HUES6 (cell line): ENCODE measurements around the gene YPEL4.

Source experiments
- H3K27ac ChIP-seq: 2 replicates; pipeline ENCODE4 v1.7.0; 2013; ENCODE audit warnings: low read depth, mild to moderate bottlenecking, low read length, inconsistent platforms
- H3K27me3 ChIP-seq: 2 replicates; pipeline ENCODE4 v1.6.1; 2013; ENCODE audit warnings: low read length; ENCODE audit not compliant: control insufficient read depth, insufficient read depth
- H3K36me3 ChIP-seq: 2 replicates; pipeline ENCODE4 v1.6.1; 2013; ENCODE audit warnings: low read length; ENCODE audit not compliant: control insufficient read depth, insufficient read depth
- H3K4me1 ChIP-seq: 2 replicates; pipeline ENCODE4 v1.6.1; 2013; ENCODE audit warnings: low read length; ENCODE audit not compliant: control insufficient read depth, insufficient read depth
- H3K4me3 ChIP-seq: 2 replicates; pipeline ENCODE4 v1.5.1; 2013; ENCODE audit warnings: low read depth, low read length
- H3K9ac ChIP-seq: one replicate; pipeline ENCODE4 v1.6.1; 2013; ENCODE audit warnings: mild to moderate bottlenecking, low read length
- H3K9me3 ChIP-seq: 2 replicates; pipeline ENCODE4 v1.6.1; 2013; ENCODE audit warnings: low read depth, low read length; ENCODE audit not compliant: control insufficient read depth, insufficient read depth

Gene YPEL4

GRCh38 chr11:57632116-57632515, 17.6 kb downstream of the YPEL4 start:
- H3K4me3 ChIP-seq: no peak overlapping the region
- H3K9me3 ChIP-seq: no peaks in the 10 kb centered on the region
- H3K27ac ChIP-seq: no peak overlapping the region
- peaks cover 4% of the 10 kb centered on the region; the same call in 1 of the 2 replicates for H3K27me3 ChIP-seq
- H3K4me1 ChIP-seq: peaks cover 8% of the 10 kb centered on the region
- H3K9ac ChIP-seq: no peak overlapping the region
- H3K36me3 ChIP-seq: no peaks in the 10 kb centered on the region

GRCh38 chr11:57630171-57630570, 19.5 kb downstream of the YPEL4 start:
- Histone ChIP-seq H3K4me3 (no peak overlapping the region), H3K27ac (no peak overlapping the region), H3K36me3 (no peaks in the 10 kb centered on the region), H3K9ac (no peak overlapping the region), H3K9me3 (no peaks in the 10 kb centered on the region), H3K4me1 (no peaks in the 10 kb centered on the region), H3K27me3 (peaks cover 4% of the 10 kb centered on the region; the same call in 1 of the 2 replicates)

GRCh38 chr11:57626895-57627294, 22.8 kb downstream of the YPEL4 start:
- H3K27ac ChIP-seq: no peak overlapping the region
- no peaks in the 10 kb centered on the region for H3K9me3 ChIP-seq
- H3K4me1 ChIP-seq: no peaks in the 10 kb centered on the region
- H3K4me3 ChIP-seq: no peak overlapping the region
- H3K27me3 ChIP-seq: no peaks in the 10 kb centered on the region
- H3K36me3 ChIP-seq: no peaks in the 10 kb centered on the region
- H3K9ac ChIP-seq: no peak overlapping the region

- H3K27ac ChIP-seq: no peak overlapping the region
- H3K9ac ChIP-seq: no peak overlapping the region
- H3K36me3 ChIP-seq: no peaks in the 10 kb centered on the region
- H3K27me3 ChIP-seq: no peaks in the 10 kb centered on the region
- no peak overlapping the region for H3K4me3 ChIP-seq
- H3K9me3 ChIP-seq: peaks cover 1% of the 10 kb centered on the region
- H3K4me1 ChIP-seq: no peaks in the 10 kb centered on the region
Observed at GRCh38 chr11:57624864-57625263, 24.8 kb downstream of the YPEL4 start.

GRCh38 chr11:57622263-57622662, 27.4 kb downstream of the YPEL4 start:
- Histone ChIP-seq H3K36me3 (no peaks in the 10 kb centered on the region), H3K9ac (no peak overlapping the region), H3K4me3 (no peak overlapping the region), H3K4me1 (no peaks in the 10 kb centered on the region), H3K27ac (no peak overlapping the region), H3K9me3 (peaks cover 9% of the 10 kb centered on the region), H3K27me3 (no peaks in the 10 kb centered on the region)

- no peaks in the 10 kb centered on the region for H3K27me3 ChIP-seq
- H3K4me1 ChIP-seq: no peaks in the 10 kb centered on the region
- H3K9ac ChIP-seq: no peak overlapping the region
- no peak overlapping the region for H3K27ac ChIP-seq
- H3K4me3 ChIP-seq: no peak overlapping the region
- peaks cover 9% of the 10 kb centered on the region for H3K9me3 ChIP-seq
- no peaks in the 10 kb centered on the region for H3K36me3 ChIP-seq
Observed at GRCh38 chr11:57620467-57620866, 29.2 kb downstream of the YPEL4 start.

- Histone ChIP-seq H3K4me3 (no peak overlapping the region), H3K27ac (no peak overlapping the region)
Observed at GRCh38 chr11:57619331-57619730, 30.4 kb downstream of the YPEL4 start.

GRCh38 chr11:57618438-57618837, 31.3 kb downstream of the YPEL4 start:
- Histone ChIP-seq H3K36me3 (peaks cover 2% of the 10 kb centered on the region; the same call in 1 of the 2 replicates), H3K9me3 (peaks cover 9% of the 10 kb centered on the region), H3K27me3 (no peaks in the 10 kb centered on the region), H3K4me3 (no peak overlapping the region), H3K27ac (no peak overlapping the region), H3K4me1 (peaks cover 11% of the 10 kb centered on the region; the same call in 1 of the 2 replicates), H3K9ac (no peak overlapping the region)

More at GRCh38 chr11:57619331-57619730, 30.4 kb downstream of the YPEL4 start:
- Histone ChIP-seq H3K9ac (no peak overlapping the region), H3K9me3 (peaks cover 9% of the 10 kb centered on the region), H3K36me3 (peaks cover 2% of the 10 kb centered on the region; the same call in 1 of the 2 replicates), H3K27me3 (no peaks in the 10 kb centered on the region), H3K4me1 (peaks cover 3% of the 10 kb centered on the region; the same call in 1 of the 2 replicates)

- Histone ChIP-seq H3K36me3 (peaks cover 12% of the 10 kb centered on the region), H3K27ac (no peak overlapping the region), H3K9me3 (peaks cover 9% of the 10 kb centered on the region), H3K9ac (no peak overlapping the region), H3K4me1 (peaks cover 11% of the 10 kb centered on the region; the same call in 1 of the 2 replicates), H3K27me3 (no peaks in the 10 kb centered on the region), H3K4me3 (no peak overlapping the region)
Observed at GRCh38 chr11:57616595-57616994, 33.1 kb downstream of the YPEL4 start.

GRCh38 chr11:57615308-57615707, 34.4 kb downstream of the YPEL4 start:
- H3K27me3 ChIP-seq: no peaks in the 10 kb centered on the region
- peaks cover 9% of the 10 kb centered on the region for H3K9me3 ChIP-seq
- peaks cover 11% of the 10 kb centered on the region; the same call in 1 of the 2 replicates for H3K4me1 ChIP-seq
- H3K9ac ChIP-seq: no peak overlapping the region
- peaks cover 15% of the 10 kb centered on the region for H3K36me3 ChIP-seq
- H3K27ac ChIP-seq: no peak overlapping the region
- H3K4me3 ChIP-seq: no peak overlapping the region

GRCh38 chr11:57614234-57614772, 35.4 kb downstream of the YPEL4 start:
- Histone ChIP-seq H3K4me3 (no peak overlapping the region), H3K27me3 (no peaks in the 10 kb centered on the region), H3K9me3 (0 out of 2 replicates have a peak, but pooled peaks cover 2% of the 10 kb centered on the region), H3K36me3 (peaks cover 15% of the 10 kb centered on the region), H3K4me1 (peaks cover 19% of the 10 kb centered on the region), H3K27ac (no peak overlapping the region), H3K9ac (no peak overlapping the region)
